Kidney (tissue), 14 donors: ENCODE results near the gene KRT2. TPM values are rescaled to one million over a fixed set of nuclear protein-coding genes. Genes with fewer than 3 reads are reported as not detected.

Experiments
- DNase-seq, 5 donors: peaks; one replicate each; pipeline ENCODE4 v3.0.0-alpha.2; 2013 to 2020
- FAIRE-seq: peaks from 2 replicates; lab custom pipeline; 2012; peaks lifted over from hg19 to GRCh38; lab: Jason Lieb, UNC
- H3K27ac ChIP-seq, 2 donors: one replicate each; pipeline ENCODE4 v1.7.0; 2013; ENCODE audit warnings: low read depth in 2 of 2, low read length in 2 of 2, inconsistent platforms in 1 of 2
- H3K27me3 ChIP-seq: one replicate; pipeline ENCODE4 v1.7.1; 2013; ENCODE audit warnings: low read length, inconsistent platforms; ENCODE audit not compliant: control insufficient read depth, insufficient read depth
- H3K36me3 ChIP-seq, 3 donors: one replicate each; pipeline versions ENCODE4 v1.7.0 to v1.7.1; 2013; ENCODE audit warnings: low read length in 3 of 3, control low read depth in 1 of 3, inconsistent platforms in 1 of 3; ENCODE audit not compliant: insufficient read depth in 3 of 3, control insufficient read depth in 2 of 3
- H3K4me1 ChIP-seq, 3 donors: one replicate each; pipeline versions ENCODE4 v1.7.0 to v1.7.1; 2013; ENCODE audit warnings: low read length in 3 of 3, inconsistent platforms in 1 of 3, low read depth in 1 of 3; ENCODE audit not compliant: control insufficient read depth in 2 of 3, insufficient read depth in 2 of 3
- H3K4me3 ChIP-seq, 3 donors: one replicate each; pipeline versions ENCODE4 v1.7.0 to v1.8.1; 2013; ENCODE audit warnings: low read length in 3 of 3, control low read depth in 1 of 3, inconsistent platforms in 1 of 3
- H3K9ac ChIP-seq, 3 donors: one replicate each; pipeline versions ENCODE4 v1.7.0 to v1.7.1; 2013; ENCODE audit warnings: low read length in 3 of 3, control low read depth in 1 of 3, inconsistent platforms in 1 of 3
- H3K9me3 ChIP-seq, 3 donors: one replicate each; pipeline versions ENCODE4 v1.7.0 to v1.7.1; 2013; ENCODE audit warnings: low read length in 3 of 3, control low read depth in 1 of 3, inconsistent platforms in 1 of 3; ENCODE audit not compliant: control insufficient read depth in 2 of 3, insufficient read depth in 1 of 3
- CTCF ChIP-seq: IDR thresholded peaks from 3 replicates; pipeline ENCODE4 v1.5.1; 2012; ENCODE audit warnings: mild to moderate bottlenecking, moderate library complexity, borderline replicate concordance; ENCODE audit not compliant: insufficient read depth; ENCODE audit errors: extremely low read depth
- intact Hi-C: fragments of 100-400 bp; cut with DNase I; formaldehyde crosslinking; loops from one replicate; pipeline ENCODE4 v1.11.1; 2022
- polyA plus RNA-seq: library from polyadenylated mRNA; stranded (reverse); fragments of 350-450 nt; fragmentation: Illumina TruSeq; extraction: RNeasy Lipid Tissue Mini Kit (QIAGEN cat#74804); gene quantifications from one replicate; pipeline ENCODE4 v1.2.3, GENCODE V29; 2014; ENCODE audit warnings: low read depth, low replicate concordance; ENCODE audit not compliant: insufficient read depth
- total RNA-seq: library from RNA; stranded (reverse); fragmentation: NEBNext Ultra II Directional; extraction: Animal tissue kit (Norgen Biotek cat#: 25700); gene quantifications from one replicate; pipeline ENCODE4 v1.2.1, GENCODE V29; 2021
- donor health status: control.
- donor health status: control.
- donor health status: control.
- donor health status: control.
- donor health status: control.
- donor health status: DM: yes; HTN: yes; CAD: no.
- donor health status: Normal renal cell carcinoma (clear cell type).

KRT2 gene
- total and polyA plus RNA-seq, 2 donors from 2014 or later = not detected

DNA sequence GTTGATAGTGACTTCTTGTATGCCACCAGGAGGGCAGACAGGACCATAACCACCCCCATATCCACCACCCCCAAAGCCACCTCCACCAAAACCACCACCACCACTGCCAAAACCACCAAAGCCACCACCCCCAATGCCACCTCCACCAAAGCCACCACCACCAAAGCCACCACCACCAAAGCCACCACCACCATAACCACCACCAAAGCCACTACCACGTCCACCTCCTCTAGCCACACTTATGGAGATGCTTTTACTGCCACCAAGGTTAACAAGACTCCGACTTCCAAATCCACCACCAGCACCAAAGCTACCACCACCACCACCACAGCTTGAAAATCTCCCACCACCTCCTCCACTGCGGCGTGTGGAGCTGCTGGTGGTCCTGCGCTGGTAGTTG lies 27.9 kb upstream of the KRT2 start:
- Histone ChIP-seq H3K4me1 (no peaks in the 10 kb centered on the region), H3K27ac (no peak overlapping the region), H3K4me3 (no peak overlapping the region), H3K9ac (no peak overlapping the region), H3K9me3 (no peaks in the 10 kb centered on the region), H3K27me3 (no peaks in the 10 kb centered on the region), H3K36me3 (no peaks in the 10 kb centered on the region)
- DNase-seq = no peak
- intact Hi-C loops = no loop called here
- no peak for FAIRE-seq
- no peak for TF ChIP-seq CTCF

GRCh38 chr12:52677671-52678070 lies 25.7 kb upstream of the KRT2 start:
- no peaks in the 10 kb centered on the region for H3K36me3 ChIP-seq
- no peak overlapping the region for H3K27ac ChIP-seq
- H3K4me1 ChIP-seq = no peaks in the 10 kb centered on the region
- no peaks in the 10 kb centered on the region for H3K9me3 ChIP-seq
- intact Hi-C loops = no loop called here
- no peak overlapping the region for H3K4me3 ChIP-seq
- H3K9ac ChIP-seq = no peak overlapping the region
- H3K27me3 ChIP-seq = no peaks in the 10 kb centered on the region
- TF ChIP-seq CTCF = no peak
- no peak for DNase-seq
- no peak for FAIRE-seq

GRCh38 chr12:52677126-52677525 lies 25.1 kb upstream of the KRT2 start:
- Histone ChIP-seq H3K4me1 (no peaks in the 10 kb centered on the region), H3K9ac (no peak overlapping the region), H3K27me3 (no peaks in the 10 kb centered on the region), H3K9me3 (no peaks in the 10 kb centered on the region), H3K27ac (no peak overlapping the region), H3K4me3 (no peak overlapping the region), H3K36me3 (no peaks in the 10 kb centered on the region)
- DNase-seq (no peak), FAIRE-seq (no peak)
- TF ChIP-seq CTCF = no peak
- intact Hi-C loops = no loop called here

DNA sequence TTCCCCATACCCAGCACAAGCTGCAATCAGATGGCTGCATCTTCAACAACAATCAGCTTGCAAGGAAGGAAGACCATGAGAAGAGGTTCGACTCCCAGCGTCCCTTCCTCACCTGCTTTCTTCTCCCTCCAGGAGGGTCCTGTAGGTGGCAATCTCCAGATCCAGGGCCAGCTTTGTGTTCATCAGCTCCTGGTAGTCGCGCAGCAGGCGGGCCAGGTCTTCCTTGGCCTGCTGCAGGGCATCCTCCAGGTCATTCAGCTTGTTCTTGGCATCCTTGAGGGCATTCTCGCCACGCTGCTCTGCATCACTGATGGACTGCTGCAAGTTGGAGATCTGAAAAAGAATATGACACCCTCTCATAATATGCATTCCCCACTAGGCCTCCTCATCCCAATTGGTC lies 24.2 kb upstream of the KRT2 start:
- Histone ChIP-seq H3K27ac (no peak overlapping the region), H3K27me3 (no peaks in the 10 kb centered on the region), H3K9me3 (no peaks in the 10 kb centered on the region), H3K4me1 (no peaks in the 10 kb centered on the region), H3K36me3 (no peaks in the 10 kb centered on the region), H3K4me3 (no peak overlapping the region), H3K9ac (no peak overlapping the region)
- intact Hi-C loops = no loop called here
- FAIRE-seq (no peak), DNase-seq (no peak)
- TF ChIP-seq CTCF = no peak
